ENCODE results near the gene BAZ2B. TPM values are rescaled to one million over a fixed set of nuclear protein-coding genes. Genes with fewer than 3 reads are reported as not detected.

The BAZ2B gene
- total RNA-seq, 1 experiment from 2014 or later = 54.9 TPM

- peaks cover 1% of the 10 kb centered on the region; the same call in 1 of the 2 replicates for H3K27me3 Mint-ChIP-seq (ENCODE audit: low read depth)
- H3K4ac ChIP-seq (ENCODE audit: low read depth, low read length) = no peak overlapping the region
- no peak overlapping the region for H2AK5ac ChIP-seq (ENCODE audit: insufficient read length, low read length)
- no peaks in the 10 kb centered on the region for H3K4me1 ChIP-seq (ENCODE audit: insufficient read depth, low read length)
- no peak overlapping the region for H2BK120ac ChIP-seq (ENCODE audit: low read depth, low read length, poor library complexity, severe bottlenecking)
- no peak overlapping the region for H3K4me2 ChIP-seq (ENCODE audit: insufficient read depth, insufficient read length, low read length)
- no peaks in the 10 kb centered on the region for H3K79me1 ChIP-seq (ENCODE audit: insufficient read depth, low read depth, low read length, poor library complexity, severe bottlenecking)
- no peak overlapping the region for H3K18ac ChIP-seq (ENCODE audit: insufficient read length, low read depth, low read length)
- no peak overlapping the region for H3K9ac ChIP-seq (ENCODE audit: extremely low read depth, insufficient read length, low read length)
- no peaks in the 10 kb centered on the region for H4K20me1 ChIP-seq (ENCODE audit: control insufficient read depth, insufficient read depth, insufficient read length)
- no peaks in the 10 kb centered on the region for H3K79me2 ChIP-seq (ENCODE audit: insufficient read depth, low read length)
- H2BK20ac ChIP-seq (ENCODE audit: low read depth, low read length, poor library complexity, severe bottlenecking) = no peak overlapping the region
- H4K91ac ChIP-seq (ENCODE audit: insufficient read length, low read depth, low read length) = no peak overlapping the region
- peaks cover 6 to 37% (median 8%) of the 10 kb centered on the region in 3 experiments for H3K36me3 Mint-ChIP-seq (ENCODE audit: insufficient read depth in 1 of 3, low read depth in 3 of 3)
- no peak overlapping the region for H3K23ac ChIP-seq (ENCODE audit: insufficient read length, low read depth, low read length)
- H2BK5ac ChIP-seq (ENCODE audit: insufficient read length, low read length) = no peak overlapping the region
- H3K4me3 Mint-ChIP-seq = no peak overlapping the region
- H3K14ac ChIP-seq (ENCODE audit: insufficient read depth, low read length) = no peak overlapping the region
- no peaks in the 10 kb centered on the region for H3K9me3 ChIP-seq (ENCODE audit: control insufficient read depth, low read depth, low read length)
- H2AFZ ChIP-seq (ENCODE audit: low read length) = no peak overlapping the region
- H3K27ac Mint-ChIP-seq = no peak overlapping the region
- H4K8ac ChIP-seq (replicated peaks; ENCODE audit: insufficient read length, low read depth, low read length) = no peak overlapping the region
- no peak for DNase-seq
- H4K5ac ChIP-seq (ENCODE audit: insufficient read length, low read depth, low read length) = no peak overlapping the region
- no peaks in the 10 kb centered on the region for H3K27me3 ChIP-seq (ENCODE audit: insufficient read depth, low read length)
- no peaks in the 10 kb centered on the region for H3K23me2 ChIP-seq (ENCODE audit: insufficient read length, low read depth, low read length, poor library complexity, severe bottlenecking)
- no peaks in the 10 kb centered on the region for H3K4me1 Mint-ChIP-seq
- H3T11ph ChIP-seq (ENCODE audit: low read length) = no peak overlapping the region
- TF ChIP-seq CTCF (conservative IDR thresholded peaks at IDR 0.05) = no peak
- no peak overlapping the region for H3K27ac ChIP-seq (ENCODE audit: insufficient read length, low read depth, low read length)
- H2BK12ac ChIP-seq (ENCODE audit: insufficient read length, low read depth, low read length) = no peak overlapping the region
- H3K56ac ChIP-seq (ENCODE audit: insufficient read length, low read depth, low read length) = no peak overlapping the region
- no peak overlapping the region for H2BK15ac ChIP-seq (ENCODE audit: low read depth, low read length)
- H3K9me3 Mint-ChIP-seq = peaks cover 11 to 35% of the 10 kb centered on the region in 2 experiments
Measured at GRCh38 chr2:159650574-159650973, 34.2 kb upstream of the BAZ2B start.

Data from H9 (cell line).